Stimulated activated CD8-positive, alpha-beta memory T cell treated with anti-CD3 and anti-CD28 coated beads, Interleukin-4, amount 100 ng/mL, for 1 hour (primary cell): ENCODE results near the gene ASIC4.
A peak's percentile ranks its signal among the peaks of the same experiment; 100 is the strongest.

Experiments
- DNase-seq, 2 donors: peaks; one replicate each; pipeline ENCODE4 v3.0.0-alpha.2; 2020; ENCODE audit warnings: low read depth in 2 of 2, low spot score in 1 of 2

The ASIC4 gene

DNA sequence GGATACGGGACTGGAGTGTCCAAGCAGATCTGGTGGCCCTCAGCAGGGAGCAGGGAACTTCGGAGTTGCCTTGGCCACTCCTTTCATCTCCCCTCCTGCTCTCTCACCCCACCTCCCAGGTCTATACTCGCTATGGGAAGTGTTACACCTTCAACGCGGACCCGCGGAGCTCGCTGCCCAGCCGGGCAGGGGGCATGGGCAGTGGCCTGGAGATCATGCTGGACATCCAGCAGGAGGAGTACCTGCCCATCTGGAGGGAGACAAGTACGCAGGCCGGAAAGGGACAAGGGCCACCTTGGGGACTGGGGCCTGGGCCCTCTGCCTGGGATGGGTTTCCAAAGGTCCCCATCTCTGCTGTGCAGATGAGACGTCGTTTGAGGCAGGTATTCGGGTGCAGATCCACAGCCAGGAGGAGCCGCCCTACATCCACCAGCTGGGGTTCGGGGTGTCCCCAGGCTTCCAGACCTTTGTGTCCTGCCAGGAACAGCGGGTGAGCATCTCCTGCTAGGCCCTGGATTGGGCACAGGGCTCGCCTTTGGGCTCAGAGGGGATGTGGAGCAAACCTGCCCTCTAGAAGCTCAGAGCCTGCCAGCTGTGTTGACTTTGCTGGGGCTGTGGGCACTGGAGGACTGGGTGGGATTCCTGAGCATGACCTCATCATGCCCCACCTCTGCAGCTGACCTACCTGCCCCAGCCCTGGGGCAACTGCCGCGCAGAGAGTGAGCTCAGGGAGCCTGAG lies 17.5 kb downstream of the ASIC4 start:
- no peak for DNase-seq

GRCh38 chr2:219532378-219532649 lies 18.0 kb downstream of the ASIC4 start:
- DNase-seq: no peak

GRCh38 chr2:219533930-219534661 lies 19.8 kb downstream of the ASIC4 start:
- no peak for DNase-seq

DNA sequence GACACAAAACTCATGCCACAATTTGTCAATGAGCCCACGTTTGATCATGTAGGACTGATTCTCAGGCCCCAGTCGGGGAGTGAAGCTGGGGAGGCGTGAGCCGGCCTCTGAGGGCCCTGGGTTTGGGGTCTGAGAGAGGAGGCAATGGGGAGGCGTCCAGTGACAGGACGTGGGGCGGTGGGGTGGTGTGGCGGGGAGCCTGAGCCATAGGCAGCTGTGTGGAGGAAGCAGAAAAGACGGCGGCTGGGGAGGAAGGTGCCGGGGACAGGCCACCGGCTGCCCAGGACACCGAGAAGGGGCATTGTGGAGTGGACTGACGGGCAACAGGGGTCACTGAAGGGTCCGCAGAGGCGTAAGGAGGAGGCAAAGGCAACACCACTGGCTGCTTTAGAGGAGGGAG lies 22.1 kb downstream of the ASIC4 start:
- no peak for DNase-seq

DNA sequence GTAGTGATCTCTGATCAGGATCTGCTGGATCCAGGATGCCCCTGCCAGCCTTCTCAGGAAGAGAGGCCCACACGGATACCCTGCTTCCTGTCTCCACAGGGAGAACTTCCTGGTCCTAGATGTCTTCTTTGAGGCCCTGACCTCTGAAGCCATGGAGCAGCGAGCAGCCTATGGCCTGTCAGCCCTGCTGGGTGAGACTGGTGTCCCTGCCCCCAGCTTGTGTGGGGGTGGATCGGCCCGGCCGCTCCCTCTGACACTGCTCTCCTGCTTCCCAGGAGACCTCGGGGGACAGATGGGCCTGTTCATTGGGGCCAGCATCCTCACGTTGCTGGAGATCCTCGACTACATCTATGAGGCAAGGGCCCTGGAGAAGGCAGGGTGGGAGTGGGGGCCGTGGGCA lies 22.7 kb downstream of the ASIC4 start:
- DNase-seq: no peak

DNA sequence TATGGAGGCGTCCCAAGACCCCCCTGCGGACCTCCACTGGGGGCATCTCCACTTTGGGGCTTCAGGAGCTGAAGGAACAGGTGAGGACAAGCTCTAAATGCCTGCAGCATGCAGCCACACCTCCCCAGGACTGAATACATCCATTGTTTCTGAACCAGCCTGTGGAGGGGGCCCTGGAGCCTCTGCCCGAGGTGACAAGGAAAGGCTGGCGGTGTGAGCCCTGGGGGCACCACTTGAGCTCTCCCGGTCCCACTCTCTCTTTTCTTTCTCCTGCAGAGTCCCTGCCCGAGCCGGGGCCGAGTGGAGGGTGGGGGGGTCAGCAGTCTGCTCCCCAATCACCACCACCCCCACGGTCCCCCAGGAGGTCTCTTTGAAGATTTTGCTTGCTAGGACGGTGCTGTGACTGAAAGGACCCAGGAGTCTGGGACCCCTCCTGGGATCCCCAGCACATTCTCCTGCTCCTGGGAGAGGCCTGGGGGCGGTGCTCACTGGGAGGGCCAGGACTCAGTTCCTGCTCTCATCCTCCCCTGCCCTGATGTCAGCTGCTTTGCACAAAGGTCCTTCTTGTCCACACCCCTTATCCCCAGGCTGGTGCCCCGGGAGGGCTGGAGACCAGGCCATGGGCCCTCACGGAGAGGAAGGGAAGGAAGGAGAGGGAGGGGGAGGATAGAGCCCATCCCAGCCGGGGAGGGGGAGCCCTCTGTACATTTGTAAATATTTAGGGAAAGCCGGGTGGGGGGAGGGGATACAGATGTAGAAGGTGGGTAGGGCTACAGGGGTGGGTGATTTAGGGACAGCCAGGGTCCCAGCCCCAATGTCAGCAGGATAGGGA lies 23.6 kb downstream of the ASIC4 start:
- DNase-seq: no peak

DNA sequence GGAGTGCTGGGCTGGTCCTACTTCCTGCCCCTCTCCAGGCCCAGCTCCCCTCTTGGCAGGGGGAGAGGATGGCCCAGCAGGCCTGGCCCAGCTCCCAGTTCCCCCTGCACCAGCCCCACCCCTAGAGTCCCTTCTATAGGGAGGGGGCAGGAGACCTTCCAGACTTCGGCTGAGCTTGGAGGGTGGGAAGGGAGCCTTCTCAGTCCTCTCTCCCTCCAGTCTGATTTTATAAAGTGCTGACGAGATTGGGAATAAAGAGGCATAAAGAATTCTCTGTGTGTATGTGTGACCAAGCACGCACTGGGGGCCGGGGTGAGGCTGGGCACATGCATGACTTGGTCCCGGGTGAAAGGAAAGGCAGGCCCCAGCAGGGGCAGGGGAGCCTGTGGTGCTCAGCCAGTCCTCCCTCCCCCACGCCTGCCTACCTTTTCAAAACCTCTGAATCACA lies 24.2 kb downstream of the ASIC4 start:
- DNase-seq: no peak

DNA sequence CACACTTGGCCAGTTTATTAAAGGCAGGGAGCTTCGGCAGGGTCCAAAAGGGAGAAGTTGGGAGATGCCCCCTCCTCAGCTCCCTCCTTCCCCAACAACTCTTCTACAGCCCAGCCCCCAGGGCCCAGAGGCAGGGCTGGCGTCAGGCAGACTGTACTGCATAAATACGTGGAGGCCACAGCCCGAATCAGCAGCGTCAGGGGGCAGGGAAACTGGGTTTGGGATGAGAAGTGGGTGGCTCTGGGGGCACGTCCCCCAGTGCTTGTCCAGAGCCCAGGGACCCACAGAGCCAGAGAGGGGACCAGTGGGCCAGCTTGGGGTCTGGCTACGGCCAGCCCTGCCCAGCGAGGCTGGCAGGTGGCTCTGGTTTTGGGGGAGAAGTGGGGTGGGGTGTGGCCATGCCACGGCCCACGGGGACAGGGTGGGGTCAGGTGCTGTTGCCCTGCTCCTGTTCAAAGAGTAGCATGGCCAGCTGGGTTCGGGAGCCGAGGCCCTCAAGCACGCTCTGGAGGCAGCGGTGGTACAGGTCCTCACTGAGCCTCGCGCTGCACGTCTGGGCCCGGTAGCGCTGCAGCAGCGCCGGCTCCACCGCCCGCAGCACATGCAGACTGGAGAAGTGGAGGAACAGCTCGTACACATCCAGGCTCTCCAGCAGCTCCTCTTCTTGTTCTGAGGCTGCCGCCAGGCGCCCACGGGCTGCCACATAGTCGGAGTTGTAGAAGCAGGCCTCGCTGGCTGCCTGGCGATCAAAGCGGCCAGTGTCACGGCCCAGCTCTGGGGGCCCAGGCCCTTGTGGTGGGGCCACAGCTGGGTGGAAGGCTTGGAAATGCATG lies 24.9 kb downstream of the ASIC4 start:
- no peak for DNase-seq

DNA sequence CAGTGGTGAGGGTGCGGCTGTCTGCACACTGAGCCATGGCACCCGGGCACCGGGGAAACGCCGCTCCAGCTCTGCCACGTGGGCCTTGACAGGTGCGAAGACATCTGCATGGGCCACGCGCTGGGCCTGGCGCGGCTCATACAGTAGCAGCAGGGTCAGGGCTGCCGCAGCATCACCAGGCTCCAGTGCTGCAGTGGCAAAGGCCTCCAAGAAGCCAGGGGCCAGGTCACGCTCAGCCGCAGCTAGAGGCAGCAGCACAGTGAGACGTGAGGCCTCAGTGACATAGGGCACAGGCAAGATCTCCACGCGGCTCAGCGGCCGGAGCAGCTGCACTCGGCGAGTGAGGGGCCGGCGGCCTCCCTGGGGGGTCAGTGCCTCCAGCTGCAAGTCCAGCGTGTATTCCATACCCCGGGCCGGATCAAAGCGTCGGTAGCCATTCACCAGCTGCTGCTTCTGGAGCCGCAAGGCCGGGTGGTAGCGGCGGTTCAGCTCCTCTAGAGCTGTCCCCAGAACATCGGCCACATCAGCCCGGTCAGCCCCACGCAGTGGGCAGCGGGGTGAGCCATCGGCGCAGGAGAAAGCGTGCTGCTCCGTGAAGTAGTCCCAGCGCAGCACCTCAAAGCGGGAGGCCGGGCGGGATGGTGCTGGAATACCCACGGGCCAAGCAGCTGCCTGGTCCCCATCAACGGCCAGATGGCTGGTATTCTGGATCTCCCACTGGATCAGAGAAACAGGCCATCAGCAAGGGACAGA lies 25.8 kb downstream of the ASIC4 start:
- no peak for DNase-seq

DNA sequence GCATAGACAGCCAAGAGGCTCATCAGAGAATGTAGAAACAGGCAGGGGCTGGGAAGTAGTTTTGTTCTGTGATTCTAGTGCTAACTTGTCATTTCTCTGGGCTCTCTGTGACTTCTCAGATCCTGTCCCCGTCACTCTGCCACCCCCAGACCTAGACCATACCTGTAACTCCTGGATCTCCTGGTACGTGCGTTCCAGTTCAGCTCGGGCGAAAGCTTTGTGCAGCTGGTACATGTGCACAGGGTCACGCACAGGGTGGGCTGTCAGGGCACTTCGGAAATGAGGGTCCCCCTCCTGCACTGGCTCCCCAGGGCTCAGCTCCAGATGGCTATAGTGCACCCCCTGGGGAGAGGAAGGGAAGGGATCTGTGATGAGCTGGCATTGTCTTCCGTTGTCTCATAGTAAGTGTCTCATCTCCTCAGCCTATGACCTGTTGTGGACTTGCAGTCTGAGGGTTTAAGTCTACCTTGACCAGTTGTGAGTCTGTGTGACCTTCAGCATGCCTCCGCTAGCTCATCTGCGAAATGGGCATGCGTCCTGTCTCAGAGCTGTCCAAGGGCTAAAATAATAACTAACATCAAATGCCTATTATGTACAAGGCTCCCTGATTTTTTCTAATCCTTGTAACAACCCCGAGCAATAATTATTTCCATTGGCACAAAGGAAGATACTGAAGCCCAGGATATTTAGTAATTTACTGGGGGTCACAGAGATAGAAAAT lies 26.7 kb downstream of the ASIC4 start:
- no peak for DNase-seq

- DNase-seq: peak; percentile 60 to 69
These were observed 27.4 kb downstream of the ASIC4 start for GRCh38 chr2:219541611-219542180.

- no peak for DNase-seq
These were observed 28.8 kb downstream of the ASIC4 start for GRCh38 chr2:219542931-219543595.

- peak; percentile 76 to 82 for DNase-seq
These were observed 29.5 kb downstream of the ASIC4 start, which contains the start of the genes CHPF and TMEM198 for GRCh38 chr2:219543596-219544358. TSS of gene CHPF (minus strand) at chr2:219543809. CDS start at chr2:219543538, 271 bp downstream. TSS of gene TMEM198 (plus strand) at chr2:219544028. CDS start at chr2:219544728, 700 bp downstream.

DNA sequence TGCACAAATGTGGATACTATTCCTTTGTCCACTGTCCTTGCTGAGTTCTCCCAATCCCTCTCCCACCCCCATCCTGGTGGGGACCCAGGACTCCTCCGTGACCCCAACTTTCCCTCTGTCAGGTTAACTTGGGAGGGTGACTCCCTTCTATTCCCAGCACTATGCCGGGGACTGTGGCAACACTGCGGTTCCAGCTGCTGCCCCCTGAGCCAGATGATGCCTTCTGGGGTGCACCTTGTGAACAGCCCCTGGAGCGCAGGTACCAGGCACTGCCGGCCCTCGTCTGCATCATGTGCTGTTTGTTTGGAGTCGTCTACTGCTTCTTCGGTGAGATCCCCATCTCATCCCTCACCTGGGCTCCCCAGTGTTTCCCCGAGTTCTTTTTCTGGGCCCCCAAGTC lies 30.3 kb downstream of the ASIC4 start:
- no peak for DNase-seq

DNA sequence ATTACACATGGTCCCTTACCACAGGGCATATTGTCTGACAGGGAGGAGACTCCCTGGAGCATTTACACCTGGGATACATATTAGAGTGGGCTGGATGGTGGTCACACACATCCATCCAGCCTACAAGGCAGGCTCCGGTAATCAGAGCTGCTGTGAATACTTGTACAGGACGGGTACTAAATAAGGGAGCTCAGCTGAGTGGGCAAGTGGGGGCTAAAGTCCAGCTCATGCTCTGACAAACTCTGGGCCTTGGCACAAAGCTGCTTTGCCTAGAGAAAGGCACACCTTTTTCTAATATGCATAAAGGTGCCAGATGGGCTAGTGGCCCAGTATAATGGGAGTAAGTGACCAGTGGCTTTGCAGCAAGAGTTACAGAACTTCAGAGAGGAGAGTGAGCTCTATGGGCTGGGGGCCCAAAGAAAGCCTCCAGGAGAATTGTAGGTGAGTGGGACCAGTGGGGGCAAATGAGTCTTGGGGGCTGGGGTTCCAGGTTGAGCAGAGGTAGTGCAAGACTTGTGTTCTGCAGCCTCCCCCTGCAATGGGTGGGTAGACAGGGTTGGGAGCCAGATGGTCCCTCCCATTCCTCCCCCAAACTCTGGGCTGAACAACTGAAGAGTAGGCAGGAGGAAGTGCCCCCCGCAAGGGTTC lies 31.1 kb downstream of the ASIC4 start:
- DNase-seq: no peak

- DNase-seq: no peak
These were observed 31.7 kb downstream of the ASIC4 start for GRCh38 chr2:219545943-219546352.

GRCh38 chr2:219547621-219548020 lies 33.3 kb downstream of the ASIC4 start:
- DNase-seq: no peak
